Liver (tissue), 9 donors: Measurements from ENCODE around the gene SH3D19. TPM values are rescaled to one million over a fixed set of nuclear protein-coding genes. Genes with fewer than 3 reads are reported as not detected.
"Not testable (repeated sequence)": the region's sequence is repeated elsewhere in the genome, so short reads cannot be mapped to it uniquely, and the experiment has no call there.

Experiments used
- DNase-seq: peaks from one replicate; pipeline ENCODE4 v3.0.0-alpha.2; 2017; ENCODE audit warnings: low spot score
- H3K27ac ChIP-seq, 2 donors: one replicate each; pipeline ENCODE4 v1.7.0; 2013; ENCODE audit warnings: inconsistent platforms in 2 of 2, low read length in 2 of 2, control low read depth in 1 of 2, low read depth in 1 of 2, mild to moderate bottlenecking in 1 of 2
- H3K27me3 ChIP-seq, 4 donors: one replicate each; pipeline versions ENCODE4 v1.6.1 to v1.7.0; 2013; ENCODE audit warnings: low read length in 3 of 4, inconsistent platforms in 1 of 4, mild to moderate bottlenecking in 1 of 4, moderate library complexity in 1 of 4; ENCODE audit not compliant: control insufficient read depth in 4 of 4, insufficient read depth in 4 of 4
- H3K36me3 ChIP-seq, 4 donors: one replicate each; pipeline versions ENCODE4 v1.6.1 to v1.7.0; 2013; ENCODE audit warnings: low read length in 3 of 4, mild to moderate bottlenecking in 3 of 4, low read depth in 1 of 4, moderate library complexity in 1 of 4; ENCODE audit not compliant: control insufficient read depth in 4 of 4, insufficient read depth in 3 of 4
- H3K4me1 ChIP-seq, 4 donors: one replicate each; pipeline versions ENCODE4 v1.6.1 to v1.7.0; 2013; ENCODE audit warnings: low read length in 3 of 4, mild to moderate bottlenecking in 3 of 4, moderate library complexity in 1 of 4; ENCODE audit not compliant: control insufficient read depth in 4 of 4, insufficient read depth in 4 of 4
- H3K4me3 ChIP-seq, 3 donors: one replicate each; pipeline versions ENCODE4 v1.6.1 to v1.7.0; 2013; ENCODE audit warnings: low read length in 3 of 3, control low read depth in 1 of 3, low read depth in 1 of 3, mild to moderate bottlenecking in 1 of 3
- H3K9ac ChIP-seq, 2 donors: one replicate each; pipeline ENCODE4 v1.7.0; 2013; ENCODE audit warnings: low read length in 2 of 2, mild to moderate bottlenecking in 2 of 2, moderate library complexity in 2 of 2, control low read depth in 1 of 2, low read depth in 1 of 2
- H3K9me3 ChIP-seq, 4 donors: one replicate each; pipeline versions ENCODE4 v1.6.1 to v1.7.0; 2013; ENCODE audit warnings: low read length in 3 of 4; ENCODE audit not compliant: control insufficient read depth in 4 of 4
- EGR1 ChIP-seq, 2 donors: IDR thresholded peaks; 2 replicates each; pipeline ENCODE4 v1.6.1; 2016 to 2018; ENCODE audit warnings: antibody characterized with exemption in 2 of 2, low read depth in 2 of 2
- FOXA1 ChIP-seq: IDR thresholded peaks from 2 replicates; pipeline ENCODE4 v1.6.1; 2016; ENCODE audit warnings: antibody characterized with exemption
- FOXA2 ChIP-seq: IDR thresholded peaks from 2 replicates; pipeline ENCODE4 v1.6.1; 2016; ENCODE audit warnings: antibody characterized with exemption
- GABPA ChIP-seq, 2 donors: IDR thresholded peaks in 1 of 2; conservative IDR thresholded peaks in 1 of 2; 2 replicates each; pipeline ENCODE4 v1.6.1; 2016; ENCODE audit warnings: antibody characterized with exemption in 2 of 2, mild to moderate bottlenecking in 1 of 2, moderate library complexity in 1 of 2
- HNF4A ChIP-seq, 2 donors: conservative IDR thresholded peaks; 2 replicates each; pipeline ENCODE4 v1.6.1; 2016; ENCODE audit warnings: antibody characterized with exemption in 2 of 2, mild to moderate bottlenecking in 2 of 2
- HNF4G ChIP-seq: IDR thresholded peaks from 2 replicates; pipeline ENCODE4 v1.6.1; 2016; ENCODE audit warnings: antibody characterized with exemption
- JUND ChIP-seq, 2 donors: IDR thresholded peaks; 2 replicates each; pipeline ENCODE4 v1.6.1; 2016; ENCODE audit warnings: antibody characterized with exemption in 2 of 2
- NR2F2 ChIP-seq: IDR thresholded peaks from 2 replicates; pipeline ENCODE4 v1.6.1; 2016; ENCODE audit warnings: antibody characterized with exemption
- RAD21 ChIP-seq, 2 donors: IDR thresholded peaks; 2 replicates each; pipeline ENCODE4 v1.6.1; 2016; ENCODE audit warnings: antibody characterized with exemption in 2 of 2, mild to moderate bottlenecking in 2 of 2
- RXRA ChIP-seq, 2 donors: IDR thresholded peaks; 2 replicates each; pipeline ENCODE4 v1.6.1; 2017 to 2018; ENCODE audit warnings: antibody characterized with exemption in 2 of 2, mild to moderate bottlenecking in 1 of 2
- SP1 ChIP-seq: IDR thresholded peaks from 2 replicates; pipeline ENCODE4 v1.6.1; 2018; ENCODE audit warnings: antibody characterized with exemption, mild to moderate bottlenecking
- TAF1 ChIP-seq: conservative IDR thresholded peaks from 2 replicates; pipeline ENCODE4 v1.6.1; 2016; ENCODE audit warnings: antibody characterized with exemption, mild to moderate bottlenecking
- YY1 ChIP-seq: IDR thresholded peaks from 2 replicates; pipeline ENCODE4 v1.6.1; 2016; ENCODE audit warnings: antibody characterized with exemption, mild to moderate bottlenecking
- WGBS: extraction: QIAGEN DNeasy Blood & Tissue Kit; methylation state at CpG from one replicate; pipeline ENCODE4 v1.1.7; 2013; 5-methylcytosine and 5-hydroxymethylcytosine counted together
- polyA plus RNA-seq, 2 donors: library from polyadenylated mRNA; stranded (reverse) in 1 of 2; unstranded in 1 of 2; fragments of 200-250 nt in 1 of 2; fragments of >200 nt in 1 of 2; fragmentation: Nextera tagmentation in 1 of 2; extraction: Ambion mirVana in 1 of 2; gene quantifications; one replicate each; pipeline versions ENCODE4 v1.2.1 to v1.2.3, GENCODE V29; 2013 to 2015
- total RNA-seq, 2 donors: library from RNA; depleted of rRNA; stranded (reverse); fragments of >200 nt; gene quantifications; one replicate each; pipeline ENCODE4 v1.2.3, GENCODE V29; 2014
- TF ChIP-seq, protein P1 (sequence below): IDR thresholded peaks from 2 replicates; pipeline ENCODE4 v1.6.1; 2016; ENCODE audit warnings: antibody characterized with exemption
- TF ChIP-seq, protein P2 (sequence below): IDR thresholded peaks from 2 replicates; pipeline ENCODE4 v1.6.1; 2016; ENCODE audit warnings: antibody characterized with exemption
- TF ChIP-seq, protein P3 (sequence below): IDR thresholded peaks from 2 replicates; pipeline ENCODE4 v1.6.1; 2016; ENCODE audit warnings: antibody characterized with exemption
- TF ChIP-seq, protein P4 (sequence below): IDR thresholded peaks from 2 replicates; pipeline ENCODE4 v1.6.1; 2016; ENCODE audit warnings: antibody characterized with exemption, mild to moderate bottlenecking
- donor health status: healthy.
- donor health status: healthy.
- donor health status: healthy.
- donor health status: healthy.
- donor health status: healthy.

SH3D19 gene
- total and polyA plus RNA-seq, 4 donors: 11.0 to 22.2 (median 17.1) TPM

DNA sequence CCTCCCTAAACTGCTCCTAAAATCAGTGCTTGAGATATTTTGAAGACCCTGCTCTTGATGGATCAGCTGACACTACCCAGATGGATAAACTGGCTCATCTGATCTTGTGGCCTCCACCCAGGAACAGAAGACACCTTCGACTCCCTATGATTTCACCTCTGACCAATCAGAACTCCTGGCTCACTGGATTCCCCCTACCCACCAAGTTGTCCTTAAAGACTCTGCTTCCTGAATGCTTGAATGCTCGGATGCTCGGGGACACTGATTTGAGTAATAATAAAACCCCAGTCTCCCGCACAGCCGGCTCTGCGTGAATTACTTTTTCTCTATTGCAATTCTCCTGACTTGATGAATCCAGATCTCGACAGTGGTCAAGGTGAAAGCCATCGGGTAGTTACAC lies 237.9 kb downstream of the SH3D19 start:
- Histone ChIP-seq H3K4me3 (no peak overlapping the region), H3K27ac (no peak overlapping the region), H3K27me3 (no peaks in the 10 kb centered on the region), H3K4me1 (no peaks in the 10 kb centered on the region), H3K9ac (no peak overlapping the region), H3K36me3 (no peaks in the 10 kb centered on the region), H3K9me3 (no peaks in the 10 kb centered on the region)
- WGBS: 86% methylated on average over 8 of the region's 8 CpGs
- DNase-seq: no peak
- TF ChIP-seq GABPA (IDR thresholded peaks at IDR 0.05 in 1 of 2, conservative IDR thresholded peaks at IDR 0.05 in 1 of 2): no peak
- no peak for TF ChIP-seq JUND (IDR thresholded peaks at IDR 0.05)
- no peak for TF ChIP-seq FOXA2
- no peak for TF ChIP-seq RXRA (IDR thresholded peaks at IDR 0.05)
- TF ChIP-seq YY1: no peak
- TF ChIP-seq, protein P1, sequence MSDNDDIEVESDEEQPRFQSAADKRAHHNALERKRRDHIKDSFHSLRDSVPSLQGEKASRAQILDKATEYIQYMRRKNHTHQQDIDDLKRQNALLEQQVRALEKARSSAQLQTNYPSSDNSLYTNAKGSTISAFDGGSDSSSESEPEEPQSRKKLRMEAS: no peak
- TF ChIP-seq, protein P2, sequence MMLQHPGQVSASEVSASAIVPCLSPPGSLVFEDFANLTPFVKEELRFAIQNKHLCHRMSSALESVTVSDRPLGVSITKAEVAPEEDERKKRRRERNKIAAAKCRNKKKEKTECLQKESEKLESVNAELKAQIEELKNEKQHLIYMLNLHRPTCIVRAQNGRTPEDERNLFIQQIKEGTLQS: no peak
- TF ChIP-seq EGR1 (IDR thresholded peaks at IDR 0.05; ENCODE audit: low read depth in 2 of 2): no peak

DNA sequence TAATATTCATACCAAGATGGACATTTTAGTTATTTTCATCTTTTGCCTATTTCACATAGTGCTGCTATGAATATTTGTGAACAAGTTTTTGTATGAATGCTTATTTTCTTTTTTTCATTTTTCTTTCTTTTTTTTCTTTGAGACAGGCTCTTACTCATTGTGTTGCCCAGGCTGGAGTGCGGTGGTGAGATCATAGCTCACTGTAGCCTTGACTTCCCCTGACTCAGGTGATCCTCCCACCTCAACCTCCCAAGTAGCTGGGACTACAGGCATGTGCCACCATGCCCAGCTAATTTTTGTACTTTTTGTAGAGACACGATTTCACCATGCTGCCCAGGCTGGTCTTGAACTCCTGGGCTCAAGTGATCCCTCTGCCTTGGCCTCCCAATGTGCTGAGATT lies 247.4 kb downstream of the SH3D19 start:
- H3K9me3 ChIP-seq, DNase-seq: not testable (repeated sequence)
- 82% methylated on average over 2 of the region's 2 CpGs for WGBS

DNA sequence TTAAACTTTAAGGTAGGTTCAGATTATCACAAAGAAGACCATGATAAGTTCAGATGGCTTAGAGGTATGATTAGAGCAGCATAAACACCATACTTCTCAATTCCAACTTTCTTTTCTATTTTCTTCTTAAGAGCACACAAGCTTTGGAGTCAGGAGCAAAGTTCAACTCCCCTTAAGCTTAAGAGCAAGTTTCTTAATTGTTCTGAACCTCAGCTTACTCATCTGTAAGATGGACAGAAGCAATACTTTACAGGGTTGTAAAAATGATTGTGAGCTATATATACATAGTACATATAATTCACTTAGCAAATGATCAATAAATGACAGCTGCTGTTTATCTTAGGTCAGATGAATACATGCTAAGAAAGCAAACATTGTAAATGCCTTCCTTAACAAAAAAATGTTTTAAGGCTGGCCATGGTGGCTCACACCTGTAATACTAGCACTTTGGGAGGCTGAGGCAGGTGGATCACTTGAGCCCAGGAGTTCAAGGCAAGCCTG lies 250.9 kb downstream of the SH3D19 start:
- Histone ChIP-seq H3K27me3 (no peaks in the 10 kb centered on the region), H3K9me3 (no peaks in the 10 kb centered on the region), H3K4me1 (no peaks in the 10 kb centered on the region), H3K4me3 (no peak overlapping the region), H3K36me3 (no peaks in the 10 kb centered on the region), H3K9ac (no peak overlapping the region), H3K27ac (no peak overlapping the region)
- TF ChIP-seq, protein P3, sequence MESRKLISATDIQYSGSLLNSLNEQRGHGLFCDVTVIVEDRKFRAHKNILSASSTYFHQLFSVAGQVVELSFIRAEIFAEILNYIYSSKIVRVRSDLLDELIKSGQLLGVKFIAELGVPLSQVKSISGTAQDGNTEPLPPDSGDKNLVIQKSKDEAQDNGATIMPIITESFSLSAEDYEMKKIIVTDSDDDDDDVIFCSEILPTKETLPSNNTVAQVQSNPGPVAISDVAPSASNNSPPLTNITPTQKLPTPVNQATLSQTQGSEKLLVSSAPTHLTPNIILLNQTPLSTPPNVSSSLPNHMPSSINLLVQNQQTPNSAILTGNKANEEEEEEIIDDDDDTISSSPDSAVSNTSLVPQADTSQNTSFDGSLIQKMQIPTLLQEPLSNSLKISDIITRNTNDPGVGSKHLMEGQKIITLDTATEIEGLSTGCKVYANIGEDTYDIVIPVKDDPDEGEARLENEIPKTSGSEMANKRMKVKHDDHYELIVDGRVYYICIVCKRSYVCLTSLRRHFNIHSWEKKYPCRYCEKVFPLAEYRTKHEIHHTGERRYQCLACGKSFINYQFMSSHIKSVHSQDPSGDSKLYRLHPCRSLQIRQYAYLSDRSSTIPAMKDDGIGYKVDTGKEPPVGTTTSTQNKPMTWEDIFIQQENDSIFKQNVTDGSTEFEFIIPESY: no peak
- no peak for TF ChIP-seq EGR1 (IDR thresholded peaks at IDR 0.05; ENCODE audit: low read depth in 2 of 2)
- no peak for TF ChIP-seq HNF4A (conservative IDR thresholded peaks at IDR 0.05)
- TF ChIP-seq HNF4G: no peak
- TF ChIP-seq, protein P2: no peak
- TF ChIP-seq JUND (IDR thresholded peaks at IDR 0.05): no peak
- TF ChIP-seq RAD21 (IDR thresholded peaks at IDR 0.05): no peak
- TF ChIP-seq SP1: no peak
- no peak for TF ChIP-seq RXRA (IDR thresholded peaks at IDR 0.05)
- no peak for TF ChIP-seq FOXA1
- TF ChIP-seq, protein P4, sequence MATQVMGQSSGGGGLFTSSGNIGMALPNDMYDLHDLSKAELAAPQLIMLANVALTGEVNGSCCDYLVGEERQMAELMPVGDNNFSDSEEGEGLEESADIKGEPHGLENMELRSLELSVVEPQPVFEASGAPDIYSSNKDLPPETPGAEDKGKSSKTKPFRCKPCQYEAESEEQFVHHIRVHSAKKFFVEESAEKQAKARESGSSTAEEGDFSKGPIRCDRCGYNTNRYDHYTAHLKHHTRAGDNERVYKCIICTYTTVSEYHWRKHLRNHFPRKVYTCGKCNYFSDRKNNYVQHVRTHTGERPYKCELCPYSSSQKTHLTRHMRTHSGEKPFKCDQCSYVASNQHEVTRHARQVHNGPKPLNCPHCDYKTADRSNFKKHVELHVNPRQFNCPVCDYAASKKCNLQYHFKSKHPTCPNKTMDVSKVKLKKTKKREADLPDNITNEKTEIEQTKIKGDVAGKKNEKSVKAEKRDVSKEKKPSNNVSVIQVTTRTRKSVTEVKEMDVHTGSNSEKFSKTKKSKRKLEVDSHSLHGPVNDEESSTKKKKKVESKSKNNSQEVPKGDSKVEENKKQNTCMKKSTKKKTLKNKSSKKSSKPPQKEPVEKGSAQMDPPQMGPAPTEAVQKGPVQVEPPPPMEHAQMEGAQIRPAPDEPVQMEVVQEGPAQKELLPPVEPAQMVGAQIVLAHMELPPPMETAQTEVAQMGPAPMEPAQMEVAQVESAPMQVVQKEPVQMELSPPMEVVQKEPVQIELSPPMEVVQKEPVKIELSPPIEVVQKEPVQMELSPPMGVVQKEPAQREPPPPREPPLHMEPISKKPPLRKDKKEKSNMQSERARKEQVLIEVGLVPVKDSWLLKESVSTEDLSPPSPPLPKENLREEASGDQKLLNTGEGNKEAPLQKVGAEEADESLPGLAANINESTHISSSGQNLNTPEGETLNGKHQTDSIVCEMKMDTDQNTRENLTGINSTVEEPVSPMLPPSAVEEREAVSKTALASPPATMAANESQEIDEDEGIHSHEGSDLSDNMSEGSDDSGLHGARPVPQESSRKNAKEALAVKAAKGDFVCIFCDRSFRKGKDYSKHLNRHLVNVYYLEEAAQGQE: no peak
- no peak for TF ChIP-seq YY1
- no peak for TF ChIP-seq NR2F2
- no peak for TF ChIP-seq TAF1
- TF ChIP-seq, protein P1: no peak
- DNase-seq: no peak

More for the DNA sequence above, 247.4 kb downstream of the SH3D19 start:
- H3K9ac ChIP-seq, H3K4me1 ChIP-seq, H3K4me3 ChIP-seq, H3K27ac ChIP-seq, H3K36me3 ChIP-seq, H3K27me3 ChIP-seq: not testable (repeated sequence)
